Effector CD4-positive, alpha-beta T cell (primary cell): ENCODE data around the gene RAD9A.

Experiments used
- DNase-seq: peaks from one replicate; pipeline ENCODE4 v3.0.0-alpha.2; 2020

The RAD9A gene

GRCh38 chr11:67441098-67441563, 49.3 kb downstream of the RAD9A start:
- no peak for DNase-seq

- no peak for DNase-seq
Observed at GRCh38 chr11:67441731-67442351, 50.1 kb downstream of the RAD9A start.

GRCh38 chr11:67442504-67443404, 51.0 kb downstream of the RAD9A start:
- no peak for DNase-seq

GRCh38 chr11:67445515-67445914, 53.7 kb downstream of the RAD9A start:
- no peak for DNase-seq
